Measurements from ENCODE around the gene SHD. TPM values are rescaled to one million over a fixed set of nuclear protein-coding genes. Genes with fewer than 3 reads are reported as not detected.

The SHD gene
- total and polyA plus RNA-seq, 2 experiments from 2014 or later: 3.4 TPM; not detected in 1

GRCh38 chr19:4319067-4319718 is 40.1 kb downstream of the SHD start:
- no peaks in the 10 kb centered on the region for H3K36me3 ChIP-seq (replicated peaks; ENCODE audit: insufficient read depth, low read depth)
- H3K9me2 ChIP-seq (replicated peaks; ENCODE audit: insufficient read depth): no peaks in the 10 kb centered on the region
- no peak overlapping the region for H3K27ac ChIP-seq
- WGBS (ENCODE audit: low lambda C conversion rate, missing lambda C conversion rate): 97% methylated on average over 2 of the region's 2 CpGs
- no peak for DNase-seq (ENCODE audit: low spot score)
- no peaks in the 10 kb centered on the region for H4K20me1 ChIP-seq (ENCODE audit: insufficient read depth, poor library complexity, severe bottlenecking)
- H3K4me1 ChIP-seq (ENCODE audit: insufficient read depth): no peaks in the 10 kb centered on the region
- no peak overlapping the region for H2AFZ ChIP-seq
- TF ChIP-seq EZH2 (IDR thresholded peaks at IDR 0.05; ENCODE audit: borderline replicate concordance): no peak
- TF ChIP-seq, protein P1, sequence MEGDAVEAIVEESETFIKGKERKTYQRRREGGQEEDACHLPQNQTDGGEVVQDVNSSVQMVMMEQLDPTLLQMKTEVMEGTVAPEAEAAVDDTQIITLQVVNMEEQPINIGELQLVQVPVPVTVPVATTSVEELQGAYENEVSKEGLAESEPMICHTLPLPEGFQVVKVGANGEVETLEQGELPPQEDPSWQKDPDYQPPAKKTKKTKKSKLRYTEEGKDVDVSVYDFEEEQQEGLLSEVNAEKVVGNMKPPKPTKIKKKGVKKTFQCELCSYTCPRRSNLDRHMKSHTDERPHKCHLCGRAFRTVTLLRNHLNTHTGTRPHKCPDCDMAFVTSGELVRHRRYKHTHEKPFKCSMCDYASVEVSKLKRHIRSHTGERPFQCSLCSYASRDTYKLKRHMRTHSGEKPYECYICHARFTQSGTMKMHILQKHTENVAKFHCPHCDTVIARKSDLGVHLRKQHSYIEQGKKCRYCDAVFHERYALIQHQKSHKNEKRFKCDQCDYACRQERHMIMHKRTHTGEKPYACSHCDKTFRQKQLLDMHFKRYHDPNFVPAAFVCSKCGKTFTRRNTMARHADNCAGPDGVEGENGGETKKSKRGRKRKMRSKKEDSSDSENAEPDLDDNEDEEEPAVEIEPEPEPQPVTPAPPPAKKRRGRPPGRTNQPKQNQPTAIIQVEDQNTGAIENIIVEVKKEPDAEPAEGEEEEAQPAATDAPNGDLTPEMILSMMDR (IDR thresholded peaks at IDR 0.05; ENCODE audit: poor library complexity): no peak
- no peak for TF ChIP-seq EZH2phosphoT487 (IDR thresholded peaks at IDR 0.05; ENCODE audit: low read depth, severe bottlenecking, unreplicated experiment)
- no peak overlapping the region for H3K4me2 ChIP-seq
- H3K4me3 ChIP-seq: no peak overlapping the region
- H3K27me3 ChIP-seq: no peaks in the 10 kb centered on the region
- H3K79me2 ChIP-seq: no peaks in the 10 kb centered on the region
- no peaks in the 10 kb centered on the region for H3K9me3 ChIP-seq (ENCODE audit: low read depth)

- no peaks in the 10 kb centered on the region for H3K4me1 ChIP-seq (ENCODE audit: insufficient read depth)
- no peak for TF ChIP-seq EZH2 (IDR thresholded peaks at IDR 0.05; ENCODE audit: borderline replicate concordance)
- no peak for TF ChIP-seq EZH2phosphoT487 (IDR thresholded peaks at IDR 0.05; ENCODE audit: low read depth, severe bottlenecking, unreplicated experiment)
- TF ChIP-seq, protein P1 (IDR thresholded peaks at IDR 0.05; ENCODE audit: poor library complexity): no peak
- WGBS (ENCODE audit: low lambda C conversion rate, missing lambda C conversion rate): 95% methylated on average over 2 of the region's 2 CpGs
These were observed 41.4 kb downstream of the SHD start for GRCh38 chr19:4320419-4320818.

DNA sequence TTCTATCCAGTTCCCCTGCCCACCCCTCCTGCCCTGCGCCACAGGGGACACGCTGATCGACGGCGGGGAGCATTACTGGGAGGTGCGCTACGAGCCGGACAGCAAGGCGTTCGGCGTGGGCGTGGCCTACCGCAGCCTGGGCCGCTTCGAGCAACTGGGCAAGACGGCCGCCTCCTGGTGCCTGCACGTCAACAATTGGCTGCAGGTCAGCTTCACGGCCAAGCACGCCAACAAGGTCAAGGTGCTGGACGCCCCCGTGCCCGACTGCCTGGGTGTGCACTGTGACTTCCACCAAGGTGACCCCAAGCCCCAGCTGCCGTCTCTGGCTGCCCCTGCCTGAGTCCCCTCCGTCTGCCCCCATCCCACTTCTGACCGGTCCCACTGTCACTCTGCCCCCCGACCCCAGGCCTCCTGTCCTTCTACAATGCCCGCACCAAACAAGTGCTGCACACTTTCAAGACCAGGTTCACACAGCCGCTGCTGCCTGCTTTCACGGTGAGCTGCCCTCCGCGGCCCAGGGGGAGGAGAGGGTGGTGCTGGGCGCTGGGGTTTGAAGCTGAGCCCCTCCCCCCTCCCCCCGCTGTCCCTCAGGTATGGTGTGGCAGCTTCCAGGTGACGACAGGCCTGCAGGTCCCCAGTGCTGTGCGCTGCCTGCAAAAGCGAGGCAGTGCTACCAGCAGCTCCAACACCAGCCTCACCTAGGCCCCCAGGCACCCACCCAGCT is 44.0 kb downstream of the SHD start:
- H3K9me3 ChIP-seq (ENCODE audit: low read depth): no peaks in the 10 kb centered on the region
- peaks cover 8% of the 10 kb centered on the region for H3K4me1 ChIP-seq (ENCODE audit: insufficient read depth)
- no peaks in the 10 kb centered on the region for H4K20me1 ChIP-seq (ENCODE audit: insufficient read depth, poor library complexity, severe bottlenecking)
- H3K9me2 ChIP-seq (replicated peaks; ENCODE audit: insufficient read depth): no peaks in the 10 kb centered on the region
- H3K4me3 ChIP-seq: no peak overlapping the region
- no peak for DNase-seq (ENCODE audit: low spot score)
- no peaks in the 10 kb centered on the region for H3K79me2 ChIP-seq
- 93% methylated on average over 32 of the region's 37 CpGs for WGBS (ENCODE audit: low lambda C conversion rate, missing lambda C conversion rate)
- no peaks in the 10 kb centered on the region for H3K36me3 ChIP-seq (replicated peaks; ENCODE audit: insufficient read depth, low read depth)
- H3K27me3 ChIP-seq: no peaks in the 10 kb centered on the region
- no peak overlapping the region for H3K4me2 ChIP-seq
- no peak overlapping the region for H3K27ac ChIP-seq
- H2AFZ ChIP-seq: no peak overlapping the region
- TF ChIP-seq EZH2phosphoT487 (IDR thresholded peaks at IDR 0.05; ENCODE audit: low read depth, severe bottlenecking, unreplicated experiment) (no peak), EZH2 (IDR thresholded peaks at IDR 0.05; ENCODE audit: borderline replicate concordance) (no peak)
- TF ChIP-seq, protein P1 (IDR thresholded peaks at IDR 0.05; ENCODE audit: poor library complexity): no peak

More at GRCh38 chr19:4320419-4320818, 41.4 kb downstream of the SHD start:
- Histone ChIP-seq H3K4me3 (no peak overlapping the region), H3K27ac (no peak overlapping the region), H3K36me3 (replicated peaks; ENCODE audit: insufficient read depth, low read depth) (no peaks in the 10 kb centered on the region), H2AFZ (no peak overlapping the region), H3K9me2 (replicated peaks; ENCODE audit: insufficient read depth) (no peaks in the 10 kb centered on the region), H4K20me1 (ENCODE audit: insufficient read depth, poor library complexity, severe bottlenecking) (no peaks in the 10 kb centered on the region), H3K9me3 (ENCODE audit: low read depth) (no peaks in the 10 kb centered on the region), H3K27me3 (no peaks in the 10 kb centered on the region), H3K4me2 (no peak overlapping the region), H3K79me2 (no peaks in the 10 kb centered on the region)
- no peak for DNase-seq (ENCODE audit: low spot score)

Data from hepatocyte (in vitro differentiated cells).